GM18517 (cell line): ENCODE results near the gene TEX30.
"Not testable (repeated sequence)": the region's sequence is repeated elsewhere in the genome, so short reads cannot be mapped to it uniquely, and the experiment has no call there.

Experiments
- ATAC-seq: cut with Tn5 transposase; IDR thresholded peaks from one replicate; pipeline ENCODE4 v1.9.1; 2021; ENCODE audit warnings: mild to moderate bottlenecking, moderate library complexity; ENCODE audit not compliant: unreplicated experiment

The TEX30 gene

DNA sequence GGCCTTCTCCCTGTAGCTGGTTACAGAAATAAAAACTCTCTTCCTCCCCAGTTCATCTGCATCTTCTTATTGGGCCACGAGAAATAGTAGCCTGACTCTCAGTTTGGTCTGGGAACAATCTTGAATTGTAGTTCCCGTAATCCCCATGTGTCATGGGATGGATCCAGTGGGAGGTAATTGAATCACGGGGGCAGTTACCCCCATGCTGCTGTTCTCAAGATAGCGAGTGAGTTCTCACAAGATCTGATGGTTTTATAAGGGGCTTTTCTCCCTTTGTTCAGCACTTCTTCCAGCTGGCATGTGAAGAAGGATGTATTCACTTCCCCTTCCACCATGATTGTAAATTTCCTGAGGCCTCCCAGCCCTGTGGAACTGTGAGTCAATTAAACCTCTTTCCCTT is 7.1 kb upstream of the TEX30 start:
- ATAC-seq, result not testable (repeated sequence)

DNA sequence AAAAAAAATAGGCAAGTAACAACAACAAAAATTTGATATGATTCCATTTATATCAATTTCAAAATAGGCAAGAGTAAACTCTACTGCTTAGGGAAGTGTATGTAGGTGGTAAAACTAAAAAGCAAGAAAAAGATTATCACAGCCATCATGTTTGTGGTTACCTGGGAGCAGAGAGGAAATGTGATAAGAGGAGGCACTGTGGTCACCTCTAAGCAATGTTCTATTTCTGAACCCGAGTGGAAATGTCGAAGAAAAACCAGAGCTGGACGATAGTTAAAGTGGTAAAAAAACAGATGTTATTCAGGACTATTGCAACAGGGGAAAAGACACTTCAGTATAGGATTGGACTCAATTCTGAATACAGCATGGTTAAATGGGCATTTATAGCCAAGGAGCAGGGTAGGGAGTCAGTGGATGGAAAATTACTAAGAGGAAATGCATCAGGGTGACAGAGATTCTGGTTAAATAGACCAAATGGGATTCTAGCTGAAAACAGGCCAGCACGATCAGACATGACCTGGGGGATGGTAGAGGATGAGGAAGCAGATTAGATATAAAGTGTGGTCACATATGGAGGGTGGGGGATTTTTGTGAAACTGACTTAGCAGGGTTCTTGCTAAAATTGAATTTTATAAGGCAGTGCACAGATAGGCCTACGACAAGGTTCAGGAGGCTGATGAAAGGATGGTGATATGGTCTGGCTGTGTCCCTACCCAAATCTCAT is 6.0 kb upstream of the TEX30 start:
- no peak for ATAC-seq

DNA sequence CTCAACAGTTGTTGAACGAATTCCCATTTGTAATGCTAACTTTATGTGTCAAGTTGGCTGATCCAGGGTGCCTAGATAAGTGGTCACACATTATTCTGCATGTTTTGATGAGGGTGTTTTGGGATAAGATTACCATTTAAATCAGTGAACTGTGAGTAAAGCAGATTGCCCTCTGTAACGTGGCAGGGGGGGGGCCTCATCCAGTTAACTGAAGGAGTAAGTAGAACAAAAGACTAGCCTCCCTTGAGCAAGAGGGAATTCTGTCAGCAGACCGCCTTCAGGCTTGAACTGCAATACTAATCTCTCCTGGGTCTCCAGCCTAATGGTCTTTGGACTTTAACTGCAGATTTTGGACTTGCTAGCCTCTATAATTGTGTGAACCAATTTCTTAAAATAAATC is 4.2 kb upstream of the TEX30 start:
- no peak for ATAC-seq

DNA sequence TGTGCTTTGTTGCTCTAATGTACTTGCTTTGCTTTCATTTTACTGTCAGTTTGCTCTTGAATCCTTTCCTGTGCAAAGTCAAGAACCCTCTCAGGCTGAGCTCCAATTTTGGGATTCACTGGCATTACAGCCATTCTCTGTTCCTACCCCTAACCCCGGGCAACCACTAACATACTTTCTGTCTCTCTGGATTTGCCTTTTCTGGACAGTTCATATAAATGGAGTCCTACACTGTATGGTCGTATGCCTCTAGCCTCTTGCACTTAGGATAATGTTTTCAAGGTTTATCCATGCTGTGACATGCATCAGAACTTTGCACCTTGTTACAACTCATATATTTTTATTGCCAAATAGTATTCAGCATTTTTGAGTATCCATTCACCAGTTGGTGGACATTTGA is 2.7 kb upstream of the TEX30 start:
- ATAC-seq, result no peak

DNA sequence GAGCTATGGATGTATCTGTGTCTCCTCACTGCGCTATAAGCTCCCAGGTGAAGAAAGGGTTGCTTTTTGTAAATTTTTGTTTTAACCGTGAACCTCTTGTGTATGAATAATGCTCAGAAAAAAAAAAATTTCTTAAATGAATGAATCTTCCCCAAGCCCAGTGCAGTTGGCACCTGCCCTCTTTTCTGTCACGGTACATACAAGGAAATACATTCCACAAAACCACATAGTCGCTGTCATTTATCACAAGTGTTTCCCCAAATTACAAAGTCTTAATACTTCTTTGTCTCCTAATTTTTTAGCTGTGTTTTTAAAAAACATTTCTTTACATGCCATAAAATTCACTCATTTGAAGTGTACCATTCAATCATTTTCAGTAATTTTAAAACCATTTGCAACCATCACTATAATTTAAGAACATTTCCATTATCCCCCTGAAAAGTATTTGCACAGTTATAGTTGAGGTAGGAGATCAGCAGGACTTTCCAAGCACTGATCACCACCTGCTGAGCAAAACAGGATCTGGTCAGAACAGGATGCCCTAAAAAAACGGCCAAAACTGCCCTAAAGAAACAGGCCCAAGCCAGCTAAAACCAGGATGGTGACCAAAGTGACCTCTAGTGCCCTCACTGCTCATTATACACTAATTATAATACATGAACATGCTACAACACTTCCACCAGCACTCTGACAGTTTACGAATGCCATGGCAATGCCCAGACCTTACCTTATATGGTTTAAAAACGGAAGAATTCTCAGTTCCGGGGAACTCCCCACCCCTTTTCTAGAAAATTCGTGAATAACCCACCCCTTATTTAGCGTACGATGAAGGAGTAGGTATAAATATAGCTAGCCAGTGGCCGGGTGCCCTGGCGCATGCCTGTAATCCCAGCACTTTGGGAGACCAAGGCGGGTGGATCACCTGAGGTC is 1.3 kb upstream of the TEX30 start:
- ATAC-seq, result no peak

DNA sequence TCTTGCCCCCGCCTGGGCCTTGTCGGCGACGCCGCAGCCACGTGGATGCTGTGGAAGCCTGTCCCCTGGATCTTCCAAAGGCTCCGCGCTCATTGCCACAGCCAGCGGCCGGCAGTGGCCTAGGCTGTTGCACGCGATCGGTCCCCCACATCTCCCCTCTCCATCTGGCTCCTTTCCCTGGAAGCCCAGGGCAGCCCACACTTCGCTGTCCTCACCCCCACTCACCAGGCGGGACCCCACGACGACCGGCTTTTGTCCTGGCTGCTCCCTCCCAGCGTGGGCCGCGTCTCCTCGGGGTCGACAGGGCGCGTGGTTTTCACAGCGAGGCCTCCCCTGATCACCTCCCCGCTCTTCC is 605 bp upstream of the TEX30 start:
- no peak for ATAC-seq

DNA sequence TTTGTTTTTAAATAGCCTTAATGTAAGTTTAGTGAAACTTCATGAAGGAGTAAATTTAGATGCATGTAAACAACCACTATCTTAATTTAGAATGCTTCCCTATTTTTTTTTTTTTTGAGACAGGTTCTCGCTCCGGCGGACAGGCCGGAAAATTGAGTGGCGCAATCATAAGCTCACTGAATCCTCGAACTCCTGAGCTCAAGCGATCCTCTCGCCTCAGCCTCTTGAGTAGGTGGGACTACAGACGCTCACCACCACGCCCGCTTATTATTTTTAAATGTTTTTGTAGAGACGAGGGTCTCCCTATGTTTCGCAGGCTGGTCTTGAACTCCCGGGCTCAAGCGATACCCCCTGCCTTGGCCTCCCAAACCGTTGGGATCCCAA is 1.6 kb downstream of the TEX30 start:
- no peak for ATAC-seq

DNA sequence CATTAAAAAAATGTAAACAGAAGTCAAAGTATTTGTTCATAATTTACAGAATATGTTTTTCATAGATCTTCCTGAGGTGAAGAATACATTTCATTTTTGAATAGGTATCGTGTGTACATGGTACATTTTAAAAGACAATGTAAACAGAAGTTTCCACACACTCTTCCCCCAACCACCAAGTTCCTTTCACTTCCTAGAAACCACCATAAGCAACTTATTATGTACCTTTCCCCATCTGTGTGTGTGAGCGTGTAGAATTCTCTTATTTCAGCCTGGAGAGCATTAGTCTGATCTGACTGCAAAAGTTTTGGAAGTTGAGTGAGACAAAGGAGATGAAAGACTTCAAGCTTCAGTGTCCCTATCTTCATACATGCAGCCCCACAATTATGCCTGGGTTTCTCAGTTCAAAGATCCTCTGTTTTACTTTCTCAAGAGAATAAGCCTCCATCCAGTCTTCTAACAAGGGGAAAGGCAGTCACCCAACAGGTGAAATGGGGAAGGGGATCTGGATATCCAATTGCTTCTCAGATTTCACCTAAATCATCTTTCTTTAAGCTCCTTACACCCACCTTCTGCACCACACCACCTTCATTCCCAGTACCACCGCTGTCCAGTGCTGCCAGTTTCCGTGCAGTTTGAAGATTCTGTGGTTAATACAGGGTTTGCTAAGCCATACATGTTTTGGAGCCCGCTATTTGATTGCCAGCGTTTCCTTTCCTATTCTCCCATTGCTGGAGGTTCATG is 2.1 kb downstream of the TEX30 start:
- no peak for ATAC-seq

DNA sequence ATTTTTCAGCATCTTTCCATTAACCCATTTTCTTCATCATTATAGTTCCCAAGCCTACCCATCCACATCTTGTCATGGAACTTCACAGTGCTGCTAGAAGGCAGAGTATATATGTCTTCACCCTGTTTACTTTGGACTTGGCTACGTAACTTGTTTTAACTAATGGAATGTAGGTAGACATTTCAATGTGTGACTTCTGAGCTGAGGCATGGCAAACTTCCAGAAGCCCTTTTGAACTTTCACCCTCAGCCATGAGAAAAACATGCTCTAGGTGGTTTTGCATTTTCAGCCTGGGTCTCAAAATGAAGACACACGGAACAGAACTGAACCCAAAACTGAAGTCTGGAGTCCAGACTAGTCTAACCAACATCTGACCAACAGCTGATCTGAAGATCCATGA is 3.2 kb downstream of the TEX30 start:
- ATAC-seq, result no peak

DNA sequence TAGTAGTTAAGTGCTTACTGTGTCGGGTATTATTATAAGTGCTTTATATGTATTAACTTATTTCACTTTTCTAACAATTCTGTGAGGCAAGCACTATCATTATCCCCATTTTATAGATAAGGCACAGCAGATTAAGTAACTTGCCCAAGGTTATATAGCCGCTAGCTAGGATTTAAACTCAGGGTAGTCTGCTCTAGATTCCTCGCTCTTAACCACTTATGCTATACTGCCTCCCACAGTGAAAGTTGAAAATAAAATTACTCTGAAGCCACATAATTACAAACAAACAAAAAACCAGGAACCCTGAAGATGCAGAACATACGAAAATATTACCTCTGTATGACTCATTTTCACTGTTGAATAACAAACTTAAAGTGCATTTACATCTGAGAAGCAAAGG is 3.9 kb downstream of the TEX30 start:
- no peak for ATAC-seq

DNA sequence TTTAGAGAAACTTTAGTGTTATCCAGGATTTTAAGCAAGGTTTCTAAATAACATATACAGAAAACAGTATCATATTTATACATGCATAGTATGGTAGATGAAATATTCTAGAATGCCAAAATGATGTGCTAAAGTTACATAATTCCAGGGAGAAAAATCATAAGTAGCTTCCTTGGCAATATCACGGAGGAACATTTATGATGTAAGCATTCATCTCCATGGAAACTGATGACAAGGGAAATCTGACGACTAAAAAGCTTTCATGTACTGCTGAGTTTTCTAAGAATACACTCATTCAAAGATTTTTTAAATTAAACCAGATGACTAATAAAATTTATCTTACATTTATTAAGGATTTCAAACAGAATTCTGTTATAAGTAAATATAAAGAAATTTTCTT is 4.7 kb downstream of the TEX30 start:
- no peak for ATAC-seq

DNA sequence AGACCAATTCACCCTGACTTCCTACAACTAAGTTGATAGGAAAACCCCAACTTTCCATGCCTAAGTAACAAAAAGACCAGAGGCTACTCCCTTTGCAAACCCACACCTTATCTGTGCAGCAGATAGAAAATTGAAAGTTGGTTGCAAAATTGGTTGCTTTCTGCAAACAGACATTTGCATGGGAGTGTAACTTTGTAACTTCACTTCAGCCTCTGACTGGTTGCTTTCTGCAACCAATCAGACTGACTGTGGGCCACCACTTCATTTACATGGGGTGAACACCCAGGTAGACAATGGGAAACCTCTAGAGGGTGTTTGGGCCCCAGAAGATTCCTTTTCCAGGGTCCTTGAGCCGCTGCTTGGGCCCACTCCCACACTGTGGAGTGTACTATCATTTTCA is 9.8 kb downstream of the TEX30 start:
- ATAC-seq, result no peak

DNA sequence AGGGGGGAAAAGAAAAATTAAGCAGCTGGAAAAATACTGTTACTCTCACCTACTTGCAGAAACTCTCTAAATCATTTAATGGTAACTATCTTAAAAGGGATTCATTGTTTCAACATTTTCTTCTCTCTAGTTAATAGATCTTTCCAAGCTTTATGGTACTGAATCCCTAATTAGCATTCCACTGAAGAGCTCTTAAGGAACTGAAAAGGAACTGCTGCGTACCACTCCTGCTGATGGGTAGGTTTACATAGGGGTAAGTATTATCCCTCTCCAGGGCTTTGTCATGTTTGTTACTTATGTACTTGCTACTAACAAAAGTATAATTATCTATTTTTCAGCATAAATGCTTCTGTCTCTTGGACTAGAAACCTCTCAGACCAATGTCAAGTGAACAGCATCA is 12.5 kb downstream of the TEX30 start:
- ATAC-seq, result no peak

DNA sequence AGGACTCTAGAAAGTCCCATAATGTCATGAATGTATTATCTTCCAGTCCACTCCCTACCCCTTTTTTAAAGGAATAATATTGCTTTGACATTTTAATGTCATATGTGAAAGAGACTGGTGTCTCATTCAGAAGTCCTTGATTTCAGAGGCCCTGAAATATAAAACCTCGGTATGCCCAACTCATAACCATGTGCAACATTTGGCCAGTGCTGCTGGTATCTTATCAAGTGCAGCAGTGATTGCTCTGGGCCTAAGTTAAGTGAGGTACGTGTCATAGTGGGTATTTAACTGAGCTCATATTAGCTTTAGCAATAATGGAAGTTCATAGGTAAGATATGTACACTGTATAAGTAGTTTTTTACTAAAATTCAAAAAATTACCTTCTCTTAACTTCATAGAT is 14.7 kb downstream of the TEX30 start:
- ATAC-seq, result no peak

DNA sequence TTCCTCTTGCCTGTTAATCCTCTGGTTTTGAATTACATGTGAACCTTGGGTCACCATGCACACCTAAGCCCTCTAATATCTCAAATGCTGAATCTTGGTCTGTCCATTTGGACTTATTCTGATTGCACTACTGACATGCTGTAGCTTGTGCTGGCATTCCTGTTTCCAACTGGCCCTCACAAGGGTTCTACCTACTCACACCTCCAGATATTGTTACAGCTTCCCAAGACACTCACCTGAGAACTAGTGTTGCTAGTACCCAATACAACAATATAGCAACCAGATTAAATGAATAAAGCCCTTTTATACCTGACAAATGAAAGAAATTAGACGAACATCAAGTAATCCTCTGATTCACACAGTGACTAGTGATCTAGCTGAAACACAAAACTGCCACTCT is 16.6 kb downstream of the TEX30 start:
- ATAC-seq, result no peak

DNA sequence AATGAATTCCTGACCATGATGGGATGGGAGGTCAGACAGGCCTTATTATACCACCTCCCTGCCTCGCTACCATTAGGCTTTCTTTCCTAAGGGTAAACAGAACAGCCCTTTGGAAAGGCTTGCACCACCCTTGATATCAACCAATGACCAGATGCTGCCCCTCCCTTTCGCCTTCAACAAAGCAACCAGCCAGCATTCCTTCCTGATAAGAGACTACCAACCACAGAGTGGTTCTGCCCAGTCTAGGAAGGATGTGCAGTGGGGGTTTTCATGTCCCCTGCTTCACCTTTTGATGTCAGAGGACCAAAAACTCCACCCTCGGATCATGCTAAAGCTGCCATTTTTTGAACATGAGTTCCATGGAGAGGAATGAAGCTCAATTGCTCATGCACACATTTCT is 21.7 kb downstream of the TEX30 start:
- no peak for ATAC-seq

DNA sequence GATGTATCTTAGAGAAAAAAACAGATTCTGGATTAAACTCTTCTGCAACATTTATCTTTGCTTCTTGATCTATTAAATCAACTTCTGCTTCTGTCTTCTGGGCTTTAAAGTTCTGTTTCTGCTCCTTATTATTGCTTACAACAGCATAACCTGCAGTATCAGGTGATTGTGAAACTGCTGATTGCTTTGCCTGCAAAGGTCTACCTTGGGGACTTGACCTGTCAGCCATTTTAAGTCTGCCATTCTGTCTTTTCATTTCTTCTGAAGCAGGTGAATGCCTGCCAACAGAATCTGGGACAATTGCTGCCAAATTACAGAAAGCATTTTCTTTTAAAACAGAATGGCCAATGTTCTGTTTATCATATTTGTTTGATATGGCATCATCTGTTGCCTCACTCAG is 31.1 kb downstream of the TEX30 start:
- no peak for ATAC-seq

DNA sequence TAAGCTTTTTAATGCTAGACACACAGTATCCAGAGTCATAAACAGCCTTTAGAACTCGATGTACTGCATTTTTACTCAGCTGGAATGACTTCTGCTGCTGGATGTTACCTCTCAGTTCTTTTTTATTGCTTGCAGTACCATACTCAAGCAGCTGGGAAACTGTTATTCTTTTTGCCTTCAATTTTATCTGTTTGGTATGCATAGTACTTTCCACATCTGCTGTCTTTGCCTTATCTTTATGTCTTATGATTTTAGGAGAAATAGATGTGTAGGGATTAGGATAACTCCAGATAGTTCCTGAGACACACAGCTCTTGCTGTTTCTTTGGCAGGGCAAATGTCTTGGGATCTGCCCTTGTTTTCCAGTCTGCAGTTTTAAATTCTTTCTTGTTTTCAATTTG is 31.5 kb downstream of the TEX30 start:
- no peak for ATAC-seq

DNA sequence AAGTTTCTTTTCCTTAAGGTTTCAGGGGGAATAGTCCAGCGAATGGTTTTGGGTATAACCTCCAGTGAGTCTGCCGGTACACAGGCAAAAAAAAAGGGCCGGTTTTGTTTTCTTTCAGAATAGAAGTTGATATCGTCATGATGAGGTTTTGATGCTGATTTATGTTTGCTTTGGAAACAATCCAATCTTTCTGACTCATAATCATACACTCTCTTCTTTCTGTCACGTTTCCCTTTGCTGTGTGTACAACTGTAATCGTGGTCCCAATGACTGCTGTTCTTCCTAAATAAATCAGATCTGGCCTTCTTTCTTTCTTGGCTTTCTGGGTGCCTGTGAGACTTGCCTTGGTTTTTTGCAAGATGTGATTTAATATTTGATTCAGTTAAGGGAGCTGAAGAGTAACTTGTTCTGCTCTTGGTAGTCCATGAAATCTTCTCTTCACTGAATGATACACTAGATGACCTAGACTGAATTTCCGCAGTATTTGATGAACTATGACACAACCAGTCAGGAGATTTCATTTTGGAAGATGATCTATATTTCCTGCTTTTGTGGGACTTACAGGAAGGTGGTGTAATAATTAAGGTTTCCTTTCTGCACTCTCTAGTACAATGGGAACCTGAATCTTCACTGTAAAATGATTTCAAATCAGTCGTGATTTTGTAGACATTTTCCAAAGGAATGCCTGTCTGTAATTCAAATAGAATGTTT is 43.9 kb downstream of the TEX30 start:
- ATAC-seq, result no peak

DNA sequence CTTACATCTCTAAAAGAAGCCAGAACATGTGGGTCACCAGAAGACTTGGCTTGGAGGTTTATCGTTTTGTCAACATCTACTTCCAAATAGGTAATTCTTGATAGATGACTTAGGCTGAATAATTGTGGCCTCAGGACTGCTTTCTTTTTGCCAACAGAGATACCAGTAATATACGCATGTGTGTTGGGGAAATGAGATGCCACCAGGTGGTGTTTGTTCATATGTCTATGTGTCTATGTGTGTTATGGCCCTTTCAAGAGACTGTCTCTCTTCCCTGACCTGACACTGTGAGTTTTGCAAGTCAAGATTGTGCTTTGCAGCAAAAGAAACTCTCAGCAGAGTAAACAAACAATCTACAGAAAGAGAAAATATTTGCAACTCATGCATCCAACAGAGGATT is 47.2 kb downstream of the TEX30 start:
- no peak for ATAC-seq

DNA sequence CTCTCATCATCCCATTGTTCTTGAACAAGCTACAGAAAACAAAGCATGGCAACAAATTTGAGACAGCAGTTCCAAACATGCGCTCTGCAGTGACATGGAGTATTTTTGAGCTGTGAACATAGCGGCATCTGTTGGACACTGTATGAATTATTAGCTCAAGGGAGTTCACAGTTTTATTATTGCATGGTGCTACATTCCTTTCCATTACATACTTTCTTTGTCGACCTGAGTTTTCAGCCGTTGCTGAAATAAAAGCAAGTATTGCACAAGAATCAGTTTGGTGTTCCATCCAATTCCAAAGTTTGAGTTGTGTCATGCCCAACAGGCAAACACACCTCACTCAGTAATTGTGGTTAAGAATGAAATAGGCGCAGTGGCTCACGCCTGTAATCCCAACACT is 48.7 kb downstream of the TEX30 start:
- ATAC-seq, result no peak
